BLaER1 (cell line): Measurements from ENCODE around the gene TUB.

Experiments
- H3K27ac ChIP-seq: shearing (Covaris generic); formaldehyde crosslinking; 2 replicates; pipeline ENCODE4 v1.8.1; 2022
- H3K27me3 ChIP-seq: shearing (Covaris generic); formaldehyde crosslinking; 2 replicates; pipeline ENCODE4 v1.8.1; 2022
- H3K36me3 ChIP-seq: shearing (Covaris generic); formaldehyde crosslinking; 2 replicates; pipeline ENCODE4 v1.8.1; 2022
- H3K4me1 ChIP-seq: shearing (Covaris generic); formaldehyde crosslinking; 2 replicates; pipeline ENCODE4 v1.8.1; 2022
- H3K4me2 ChIP-seq: shearing (Covaris generic); formaldehyde crosslinking; 2 replicates; pipeline ENCODE4 v1.8.1; 2022
- H3K4me3 ChIP-seq: shearing (Covaris generic); formaldehyde crosslinking; 2 replicates; pipeline ENCODE4 v1.8.1; 2022
- H3K9ac ChIP-seq: shearing (Covaris generic); formaldehyde crosslinking; 2 replicates; pipeline ENCODE4 v1.8.1; 2022
- H3K9me3 ChIP-seq: shearing (Covaris generic); formaldehyde crosslinking; 2 replicates; pipeline ENCODE4 v1.8.1; 2022
- H4K20me1 ChIP-seq: shearing (Covaris generic); formaldehyde crosslinking; 2 replicates; pipeline ENCODE4 v1.8.1; 2022
- Cebpa-rat ChIP-seq: shearing (Covaris generic); IDR thresholded peaks from 2 replicates; pipeline ENCODE4 v1.8.1; 2022

The TUB gene

GRCh38 chr11:8068605-8069221 is 12.3 kb upstream of the TUB start:
- peak overlapping the region; percentile 1; the same call in 1 of the 2 replicates for H3K27ac ChIP-seq
- H3K27me3 ChIP-seq: no peaks in the 10 kb centered on the region
- H3K9me3 ChIP-seq: no peaks in the 10 kb centered on the region
- H3K36me3 ChIP-seq: no peaks in the 10 kb centered on the region
- peak overlapping the region; percentile 60 for H3K4me2 ChIP-seq
- no peak for TF ChIP-seq Cebpa-rat
- H3K4me3 ChIP-seq: no peak overlapping the region
- no peak overlapping the region for H3K9ac ChIP-seq
- H4K20me1 ChIP-seq: no peaks in the 10 kb centered on the region
- peaks cover 59% of the 10 kb centered on the region for H3K4me1 ChIP-seq

- Histone ChIP-seq H4K20me1 (no peaks in the 10 kb centered on the region), H3K27ac (no peak overlapping the region), H3K36me3 (no peaks in the 10 kb centered on the region), H3K9me3 (no peaks in the 10 kb centered on the region), H3K27me3 (no peaks in the 10 kb centered on the region), H3K4me3 (no peak overlapping the region), H3K9ac (no peak overlapping the region), H3K4me1 (peaks cover 69% of the 10 kb centered on the region), H3K4me2 (peak overlapping the region; percentile 60)
- no peak for TF ChIP-seq Cebpa-rat
Measured at GRCh38 chr11:8069771-8070170, 11.2 kb upstream of the TUB start.

DNA sequence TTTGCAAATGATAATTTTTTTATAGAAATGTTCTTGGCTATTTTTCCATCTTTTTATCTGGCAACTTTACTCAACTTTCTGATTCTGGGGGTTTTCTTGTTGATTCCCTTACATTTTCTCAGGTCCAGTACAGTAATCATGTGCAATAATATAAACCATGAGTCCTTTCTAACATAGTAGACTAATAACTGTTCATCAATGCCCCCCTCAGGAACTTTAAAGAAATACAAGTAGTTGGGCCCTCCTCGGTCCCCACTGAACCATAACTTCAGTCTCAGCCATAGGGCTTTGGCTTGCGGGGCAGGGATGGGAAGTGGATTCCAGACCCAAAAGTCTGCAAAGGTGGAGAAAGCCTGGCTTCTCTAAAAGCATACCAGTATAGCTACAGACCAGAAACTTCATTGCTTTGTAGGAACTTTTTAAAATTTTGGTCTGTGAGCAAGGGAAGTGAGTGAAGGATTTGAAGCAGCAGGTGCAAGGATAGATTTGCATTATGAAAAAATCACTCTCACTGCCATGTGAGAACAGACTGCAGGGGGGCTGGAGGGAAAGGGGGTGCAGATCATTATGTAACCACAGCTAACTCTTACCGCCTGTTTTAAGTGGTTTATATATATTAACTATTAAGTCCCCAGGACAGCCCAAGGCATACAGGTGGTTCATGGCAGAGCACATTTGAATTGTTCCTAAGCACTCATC is 10.4 kb upstream of the TUB start:
- Histone ChIP-seq H3K4me2 (peak overlapping the region; percentile 91; the same call in 1 of the 2 replicates), H3K27ac (no peak overlapping the region), H3K4me1 (peaks cover 71% of the 10 kb centered on the region), H3K9ac (no peak overlapping the region), H3K9me3 (no peaks in the 10 kb centered on the region), H3K27me3 (no peaks in the 10 kb centered on the region), H3K4me3 (no peak overlapping the region), H3K36me3 (no peaks in the 10 kb centered on the region), H4K20me1 (no peaks in the 10 kb centered on the region)
- TF ChIP-seq Cebpa-rat: no peak

GRCh38 chr11:8071616-8072581 is 9.1 kb upstream of the TUB start:
- Histone ChIP-seq H3K9ac (no peak overlapping the region), H3K4me3 (no peak overlapping the region), H3K4me2 (peak overlapping the region; percentile 91), H3K4me1 (peaks cover 71% of the 10 kb centered on the region), H3K27me3 (no peaks in the 10 kb centered on the region), H4K20me1 (no peaks in the 10 kb centered on the region), H3K36me3 (no peaks in the 10 kb centered on the region), H3K9me3 (no peaks in the 10 kb centered on the region), H3K27ac (peak overlapping the region; percentile 14; the same call in 1 of the 2 replicates)
- no peak for TF ChIP-seq Cebpa-rat

DNA sequence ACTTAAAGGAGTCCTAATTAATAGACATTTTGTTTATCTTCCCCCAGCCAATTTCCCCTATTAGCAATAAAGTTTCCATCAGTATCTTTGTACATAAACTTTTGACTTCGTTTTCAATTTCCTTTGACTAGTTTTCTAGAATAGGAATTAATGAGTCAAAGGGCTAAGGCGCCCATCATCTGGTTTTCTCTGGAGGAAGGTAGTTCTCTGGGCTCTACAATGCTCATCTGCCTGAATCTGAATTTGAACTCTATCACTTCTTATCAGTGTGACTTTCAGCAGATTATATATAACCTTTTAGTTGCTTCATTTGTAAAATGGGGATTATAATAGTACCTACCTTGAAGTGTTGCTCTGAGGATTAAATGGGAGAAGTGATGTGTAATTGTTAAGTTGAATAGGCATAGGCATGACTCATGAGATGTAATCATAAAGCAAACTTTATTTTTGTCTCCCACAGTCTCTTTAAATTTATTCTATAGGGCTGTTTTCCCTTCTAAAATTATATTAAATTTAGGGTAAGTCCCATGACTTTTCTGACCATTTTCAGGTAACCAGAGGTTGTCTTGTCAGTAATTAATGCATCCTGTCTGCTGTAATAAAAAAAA is 5.8 kb upstream of the TUB start:
- Histone ChIP-seq H3K9me3 (no peaks in the 10 kb centered on the region), H3K4me1 (peaks cover 47% of the 10 kb centered on the region), H3K27ac (no peak overlapping the region), H3K9ac (no peak overlapping the region), H4K20me1 (no peaks in the 10 kb centered on the region), H3K36me3 (no peaks in the 10 kb centered on the region), H3K4me3 (no peak overlapping the region), H3K4me2 (no peak overlapping the region), H3K27me3 (no peaks in the 10 kb centered on the region)
- no peak for TF ChIP-seq Cebpa-rat

GRCh38 chr11:8079111-8079675 is 1.8 kb upstream of the TUB start:
- TF ChIP-seq Cebpa-rat: no peak
- Histone ChIP-seq H3K27ac (no peak overlapping the region), H3K9ac (no peak overlapping the region), H3K4me3 (no peak overlapping the region), H3K36me3 (no peaks in the 10 kb centered on the region), H3K9me3 (no peaks in the 10 kb centered on the region), H4K20me1 (no peaks in the 10 kb centered on the region; the same call in 1 of the 2 replicates), H3K4me1 (peaks cover 40% of the 10 kb centered on the region), H3K27me3 (no peaks in the 10 kb centered on the region), H3K4me2 (no peak overlapping the region)

- Histone ChIP-seq H4K20me1 (peaks cover 10% of the 10 kb centered on the region), H3K27ac (no peak overlapping the region), H3K4me2 (peak overlapping the region; percentile 68), H3K4me1 (peaks cover 42% of the 10 kb centered on the region), H3K9me3 (no peaks in the 10 kb centered on the region), H3K4me3 (peak overlapping the region; percentile 71), H3K27me3 (no peaks in the 10 kb centered on the region), H3K9ac (no peak overlapping the region), H3K36me3 (no peaks in the 10 kb centered on the region)
- no peak for TF ChIP-seq Cebpa-rat
Measured at GRCh38 chr11:8080069-8080670, 841 bp upstream of the TUB start.

DNA sequence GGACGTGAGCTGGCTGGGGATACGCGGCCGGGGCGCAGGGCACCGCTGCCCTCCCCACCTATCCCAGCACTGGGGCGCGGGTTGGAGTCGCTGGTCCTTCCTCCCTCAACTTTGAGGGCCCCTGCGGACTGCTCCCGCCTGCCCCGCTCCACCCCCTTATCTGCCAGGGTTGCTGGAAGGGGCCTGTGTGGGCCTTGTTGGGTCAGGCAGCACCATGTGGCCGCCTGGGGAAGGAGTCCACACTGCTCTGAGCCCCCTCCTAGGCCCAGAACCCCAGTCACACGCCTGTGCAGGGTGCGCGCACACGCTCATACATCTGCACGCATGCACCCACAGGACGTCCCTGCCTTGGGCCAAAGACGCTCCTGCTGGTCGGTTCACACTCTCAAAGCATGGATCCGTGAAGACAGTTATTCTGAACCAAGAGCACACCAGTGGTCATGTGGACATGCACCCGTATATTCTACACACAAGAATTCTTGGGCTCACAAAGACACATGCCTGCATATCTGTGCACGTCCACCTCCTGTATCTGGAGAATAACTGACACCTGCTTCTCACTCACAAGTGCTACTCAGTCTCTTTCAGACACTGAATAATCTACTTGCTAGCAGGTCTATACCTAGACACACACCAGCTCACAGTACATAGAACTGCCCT is 710 bp downstream of the TUB start:
- peaks cover 58% of the 10 kb centered on the region for H3K4me1 ChIP-seq
- H3K27me3 ChIP-seq: no peaks in the 10 kb centered on the region
- TF ChIP-seq Cebpa-rat: no peak
- peaks cover 23% of the 10 kb centered on the region for H4K20me1 ChIP-seq
- peak overlapping the region; percentile 56 for H3K27ac ChIP-seq
- H3K36me3 ChIP-seq: no peaks in the 10 kb centered on the region
- peak overlapping the region; percentile 77 for H3K9ac ChIP-seq
- H3K4me2 ChIP-seq: peak overlapping the region; percentile 83
- H3K4me3 ChIP-seq: peak overlapping the region; percentile 71
- no peaks in the 10 kb centered on the region for H3K9me3 ChIP-seq
